GM19455 (cell line): ENCODE measurements around the gene LRGUK.

Experiments
- ATAC-seq: cut with Tn5 transposase; IDR thresholded peaks from one replicate; pipeline ENCODE4 v1.9.1; 2021; ENCODE audit not compliant: unreplicated experiment

LRGUK gene

GRCh38 chr7:134182078-134182477 lies 54.9 kb downstream of the LRGUK start:
- ATAC-seq, result no peak

DNA sequence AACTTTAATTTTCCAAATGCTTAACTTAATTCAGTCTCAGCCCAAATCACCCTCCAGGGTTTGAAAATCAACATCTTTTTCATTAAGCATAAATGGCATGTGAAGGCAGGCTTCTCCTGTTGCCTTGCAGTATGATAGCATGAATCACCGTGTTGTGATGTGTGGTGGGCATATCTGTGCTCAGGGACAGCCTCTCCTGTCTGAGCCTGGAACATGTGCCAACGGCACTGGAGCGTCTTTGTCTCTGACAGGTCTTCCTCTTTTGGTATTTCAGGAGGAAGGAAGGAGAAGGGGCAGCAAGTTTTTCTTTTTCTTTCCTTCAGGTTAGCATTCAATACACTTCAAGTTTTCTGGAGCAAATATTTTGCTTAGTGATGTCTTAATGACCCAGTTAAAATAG lies 57.6 kb downstream of the LRGUK start:
- no peak for ATAC-seq

DNA sequence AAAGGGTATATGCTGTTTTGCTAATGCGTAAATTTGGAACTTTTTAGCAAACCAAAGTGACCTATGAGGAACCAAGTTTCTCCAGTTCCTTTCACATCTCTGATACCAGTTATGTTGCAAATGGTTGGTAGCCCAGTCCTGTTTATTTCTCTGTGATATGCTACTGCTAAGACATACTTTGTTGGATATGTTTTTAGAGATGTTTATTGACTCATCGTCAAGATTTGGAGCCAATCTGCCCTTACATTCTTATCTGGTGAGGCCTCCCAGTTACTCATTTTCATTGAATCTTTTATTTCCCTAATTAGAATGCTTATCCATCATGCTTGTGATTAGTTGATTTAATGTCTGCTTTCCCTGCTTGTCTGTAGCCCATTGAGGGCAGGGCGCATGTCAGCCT lies 58.9 kb downstream of the LRGUK start:
- ATAC-seq, result no peak

DNA sequence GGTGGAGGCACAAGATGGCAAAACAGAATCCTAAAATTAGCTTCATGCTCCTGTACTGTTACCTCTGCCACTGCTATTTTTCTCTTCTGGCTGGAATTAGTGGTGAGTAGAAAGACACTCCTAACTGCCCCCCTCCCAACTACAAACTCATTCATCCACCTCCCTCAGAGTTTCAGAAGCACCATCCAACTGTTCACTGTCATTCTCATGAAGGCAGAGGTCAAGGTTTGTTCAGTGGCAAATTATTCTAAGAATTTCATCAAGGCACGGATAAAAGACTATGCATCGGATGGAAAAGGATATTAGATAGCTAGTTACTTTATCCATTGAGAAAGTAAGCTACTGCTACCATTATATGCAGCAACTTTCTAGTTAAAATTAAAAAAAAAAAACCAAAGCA lies 59.7 kb downstream of the LRGUK start:
- no peak for ATAC-seq

DNA sequence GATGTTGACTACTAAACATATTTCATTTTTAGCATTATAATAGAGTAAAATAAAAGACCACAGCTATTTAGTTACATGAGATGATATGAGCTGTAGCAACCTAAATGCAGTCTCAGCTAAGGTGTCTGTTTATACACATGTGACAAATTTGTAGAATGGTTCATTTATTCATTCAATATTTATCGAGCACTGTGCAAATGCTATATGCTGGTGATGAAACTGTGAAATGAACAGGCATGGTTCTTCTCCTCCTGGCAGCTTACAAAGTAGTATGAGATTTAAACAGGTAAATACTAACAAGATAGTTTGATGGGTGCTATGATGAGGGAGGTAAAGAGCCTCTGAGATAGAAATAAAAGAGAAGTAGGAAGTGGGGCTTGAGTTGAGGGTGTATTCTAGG lies 60.8 kb downstream of the LRGUK start:
- ATAC-seq, result no peak

DNA sequence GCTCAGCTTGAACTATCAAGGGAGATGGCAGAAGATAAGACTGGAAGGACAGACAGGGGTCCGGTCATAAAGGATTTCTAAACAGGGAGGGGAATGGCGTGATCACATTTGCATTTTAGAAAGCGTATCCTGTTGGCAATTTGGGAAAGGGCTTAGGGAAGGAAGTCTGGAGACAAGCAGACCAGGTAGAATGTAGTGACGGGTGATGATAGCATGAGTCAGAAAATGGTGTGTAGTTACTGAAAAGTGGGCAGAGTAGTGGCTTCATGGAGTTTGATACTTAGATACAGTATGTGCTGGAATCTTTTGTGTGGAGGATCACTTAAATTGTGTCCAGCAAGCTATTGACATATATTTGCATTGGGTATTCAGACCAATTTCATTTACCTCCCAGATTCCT lies 61.2 kb downstream of the LRGUK start:
- no peak for ATAC-seq

- ATAC-seq, result no peak
Observed at GRCh38 chr7:134189559-134189958, 62.4 kb downstream of the LRGUK start.

DNA sequence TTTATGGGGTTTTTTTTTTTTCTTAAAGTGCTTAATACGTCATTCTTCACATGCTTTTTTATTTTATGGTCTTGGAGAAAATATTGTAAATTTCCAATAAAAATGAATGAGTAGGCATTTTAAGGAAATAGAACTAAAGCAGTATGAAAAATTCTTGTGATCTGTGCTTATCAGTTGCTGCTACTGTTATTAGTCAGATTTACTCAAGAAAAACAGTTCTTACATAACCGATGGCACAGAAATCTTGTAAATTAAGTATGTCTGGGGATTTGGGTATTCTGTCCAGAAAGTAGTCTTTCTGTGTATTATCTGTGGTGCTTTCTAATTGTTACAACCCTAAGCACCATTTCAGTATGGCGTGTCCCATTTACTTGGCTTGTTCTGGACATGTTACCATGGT lies 64.7 kb downstream of the LRGUK start:
- no peak for ATAC-seq

- no peak for ATAC-seq
Observed at GRCh38 chr7:134193240-134193639, 66.1 kb downstream of the LRGUK start.

DNA sequence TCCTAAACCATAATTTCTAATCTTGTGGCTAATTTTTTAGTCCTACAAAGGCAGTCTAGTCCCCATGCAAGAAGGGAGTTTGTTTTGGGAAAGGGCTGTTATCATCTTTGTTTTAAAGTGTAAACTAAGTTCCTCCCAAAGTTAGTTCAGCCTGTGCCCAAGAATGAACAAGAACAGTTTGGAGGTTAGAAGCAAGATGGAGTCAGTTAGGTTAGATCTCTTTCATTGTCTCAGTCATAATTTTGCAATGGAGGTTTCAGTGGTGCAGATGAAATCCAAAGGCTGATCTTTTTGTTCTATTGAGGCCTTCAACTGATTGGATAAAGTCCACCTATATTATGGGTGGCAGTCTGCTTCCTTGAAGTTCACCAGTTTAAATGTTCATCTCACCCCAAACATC lies 68.1 kb downstream of the LRGUK start:
- ATAC-seq, result no peak

DNA sequence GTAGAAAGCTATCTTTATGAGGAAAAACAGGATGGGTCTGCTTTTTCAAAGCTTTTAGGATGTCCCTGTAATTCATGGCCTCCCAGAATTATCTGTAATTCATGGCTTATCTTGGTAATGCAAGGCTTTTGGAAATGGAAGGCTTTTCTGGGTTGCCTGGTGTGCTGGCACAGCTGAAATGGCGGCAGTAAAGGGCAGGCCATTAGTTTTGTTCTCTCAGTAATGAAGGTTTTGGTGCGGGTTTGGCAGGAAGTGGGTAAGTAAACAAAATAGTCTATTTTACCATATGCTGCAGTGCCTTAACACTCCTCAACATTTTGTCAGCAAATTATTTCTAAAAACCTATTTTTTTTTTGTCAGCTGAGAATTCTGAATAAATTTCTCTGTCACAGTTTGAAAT lies 69.3 kb downstream of the LRGUK start:
- ATAC-seq, result no peak

- no peak for ATAC-seq
Observed at GRCh38 chr7:134197345-134197744, 70.2 kb downstream of the LRGUK start.

- no peak for ATAC-seq
Observed at GRCh38 chr7:134200970-134201369, 73.8 kb downstream of the LRGUK start.

GRCh38 chr7:134201569-134202261 lies 74.6 kb downstream of the LRGUK start:
- ATAC-seq, result no peak

- no peak for ATAC-seq
Observed at GRCh38 chr7:134203186-134203889, 76.2 kb downstream of the LRGUK start.

GRCh38 chr7:134209322-134210015 lies 82.3 kb downstream of the LRGUK start:
- no peak for ATAC-seq

- no peak for ATAC-seq
Observed at GRCh38 chr7:134210227-134210626, 83.1 kb downstream of the LRGUK start.

DNA sequence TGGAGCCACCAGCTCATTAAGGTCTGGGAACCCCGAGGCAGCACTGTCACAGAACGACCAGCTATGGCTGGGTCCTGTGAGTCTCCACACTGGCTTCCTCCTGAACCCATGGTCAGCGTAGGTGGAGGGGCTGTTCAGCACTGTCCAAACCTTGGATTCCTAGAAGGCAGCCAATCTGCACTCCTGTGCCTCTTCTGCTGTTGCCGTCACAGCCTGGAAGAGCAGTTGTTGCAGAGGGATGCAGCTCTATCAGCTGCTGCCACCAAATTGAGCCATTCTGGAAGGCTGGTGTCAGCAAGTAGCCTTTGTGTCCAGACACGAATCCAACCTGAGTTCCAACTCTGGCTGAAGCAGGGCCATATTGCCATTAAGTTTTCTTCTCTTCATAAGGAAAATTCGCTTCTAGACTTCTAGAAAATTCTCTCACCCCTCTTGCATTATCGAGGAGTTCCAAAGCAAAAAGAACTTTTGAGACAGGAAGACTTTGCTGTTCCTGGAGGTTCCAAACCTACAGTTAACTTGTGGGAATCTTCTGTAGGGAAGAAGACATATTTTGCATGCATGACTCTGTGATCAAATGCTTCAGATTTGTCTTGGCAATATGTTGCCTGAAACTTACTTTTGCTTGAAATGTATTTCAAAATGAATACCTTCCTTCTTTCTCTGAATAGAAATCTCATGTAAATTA lies 84.0 kb downstream of the LRGUK start:
- ATAC-seq, result no peak

GRCh38 chr7:134211817-134212216 lies 84.7 kb downstream of the LRGUK start:
- ATAC-seq, result no peak

DNA sequence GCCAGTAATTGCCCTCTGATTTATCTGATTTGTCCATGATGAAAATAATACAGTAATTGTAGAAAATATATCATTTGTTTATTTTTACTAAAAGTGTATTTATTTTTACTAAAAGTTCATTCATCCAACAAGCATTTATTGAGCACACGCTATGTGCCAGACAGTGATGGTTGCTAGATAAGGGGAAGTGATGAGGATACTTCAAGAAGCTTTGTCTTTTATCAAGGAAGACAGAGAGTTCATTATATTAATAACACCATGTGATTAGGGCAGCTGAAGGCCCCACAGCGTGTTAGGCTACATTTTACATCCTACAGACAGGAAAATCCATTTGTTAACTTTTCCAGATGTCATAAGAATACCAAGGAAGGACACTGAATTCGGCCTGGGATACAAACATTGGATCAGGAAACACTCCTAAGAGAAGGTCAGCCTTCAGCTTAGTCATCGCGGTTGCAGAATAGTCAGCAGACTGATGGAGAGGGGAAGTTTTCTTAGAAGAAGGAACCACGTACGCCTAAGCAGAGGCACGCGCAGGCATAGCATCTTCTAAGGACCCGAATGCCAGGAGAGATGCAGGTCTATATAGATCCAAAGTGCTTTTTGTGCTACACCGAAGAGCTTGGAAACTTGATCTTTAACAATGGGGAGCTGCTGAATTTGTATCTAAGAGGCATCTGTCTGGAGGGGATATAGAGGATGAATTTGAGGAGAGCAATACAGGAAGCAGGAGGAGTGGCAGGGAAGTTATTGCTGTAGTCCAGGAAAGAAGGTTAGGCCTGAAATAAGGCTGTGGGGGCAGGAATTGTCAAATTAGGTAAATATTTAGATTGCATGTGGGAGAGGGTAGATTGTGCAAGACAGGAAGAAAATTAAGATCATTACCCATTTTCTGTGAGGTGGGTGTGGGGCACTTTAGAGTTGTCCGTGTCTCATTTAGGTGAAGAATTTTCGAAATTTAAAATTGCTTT lies 85.7 kb downstream of the LRGUK start:
- ATAC-seq, result no peak
